ENCODE measurements around the gene N4BP2L1. TPM values are rescaled to one million over a fixed set of nuclear protein-coding genes. Genes with fewer than 3 reads are reported as not detected.

The N4BP2L1 gene
- total RNA-seq, 4 donors from 2014 or later, result 17.2 to 31.5 (median 21.7) TPM

GRCh38 chr13:32385410-32385809, 42.5 kb downstream of the N4BP2L1 start:
- Histone ChIP-seq H3K4me3 (no peak overlapping the region), H3K27ac (no peak overlapping the region), H3K36me3 (no peaks in the 10 kb centered on the region), H3K4me1 (peaks cover 0 to 3% (median 0%) of the 10 kb centered on the region in 4 donors), H3K9me3 (no peaks in the 10 kb centered on the region), H3K27me3 (no peaks in the 10 kb centered on the region)
- TF ChIP-seq, protein P1, sequence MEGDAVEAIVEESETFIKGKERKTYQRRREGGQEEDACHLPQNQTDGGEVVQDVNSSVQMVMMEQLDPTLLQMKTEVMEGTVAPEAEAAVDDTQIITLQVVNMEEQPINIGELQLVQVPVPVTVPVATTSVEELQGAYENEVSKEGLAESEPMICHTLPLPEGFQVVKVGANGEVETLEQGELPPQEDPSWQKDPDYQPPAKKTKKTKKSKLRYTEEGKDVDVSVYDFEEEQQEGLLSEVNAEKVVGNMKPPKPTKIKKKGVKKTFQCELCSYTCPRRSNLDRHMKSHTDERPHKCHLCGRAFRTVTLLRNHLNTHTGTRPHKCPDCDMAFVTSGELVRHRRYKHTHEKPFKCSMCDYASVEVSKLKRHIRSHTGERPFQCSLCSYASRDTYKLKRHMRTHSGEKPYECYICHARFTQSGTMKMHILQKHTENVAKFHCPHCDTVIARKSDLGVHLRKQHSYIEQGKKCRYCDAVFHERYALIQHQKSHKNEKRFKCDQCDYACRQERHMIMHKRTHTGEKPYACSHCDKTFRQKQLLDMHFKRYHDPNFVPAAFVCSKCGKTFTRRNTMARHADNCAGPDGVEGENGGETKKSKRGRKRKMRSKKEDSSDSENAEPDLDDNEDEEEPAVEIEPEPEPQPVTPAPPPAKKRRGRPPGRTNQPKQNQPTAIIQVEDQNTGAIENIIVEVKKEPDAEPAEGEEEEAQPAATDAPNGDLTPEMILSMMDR (IDR thresholded peaks at IDR 0.05), result no peak
- no peak for TF ChIP-seq POLR2A (IDR thresholded peaks at IDR 0.05)
- DNase-seq, result no peak

GRCh38 chr13:32384702-32385101, 43.2 kb downstream of the N4BP2L1 start:
- no peaks in the 10 kb centered on the region for H3K36me3 ChIP-seq
- DNase-seq, result no peak
- no peaks in the 10 kb centered on the region for H3K27me3 ChIP-seq
- no peak overlapping the region for H3K27ac ChIP-seq
- H3K4me3 ChIP-seq, result no peak overlapping the region
- TF ChIP-seq, protein P1 (IDR thresholded peaks at IDR 0.05), result no peak
- no peak for TF ChIP-seq POLR2A (IDR thresholded peaks at IDR 0.05)
- H3K9me3 ChIP-seq, result no peaks in the 10 kb centered on the region
- no peaks in the 10 kb centered on the region for H3K4me1 ChIP-seq

DNA sequence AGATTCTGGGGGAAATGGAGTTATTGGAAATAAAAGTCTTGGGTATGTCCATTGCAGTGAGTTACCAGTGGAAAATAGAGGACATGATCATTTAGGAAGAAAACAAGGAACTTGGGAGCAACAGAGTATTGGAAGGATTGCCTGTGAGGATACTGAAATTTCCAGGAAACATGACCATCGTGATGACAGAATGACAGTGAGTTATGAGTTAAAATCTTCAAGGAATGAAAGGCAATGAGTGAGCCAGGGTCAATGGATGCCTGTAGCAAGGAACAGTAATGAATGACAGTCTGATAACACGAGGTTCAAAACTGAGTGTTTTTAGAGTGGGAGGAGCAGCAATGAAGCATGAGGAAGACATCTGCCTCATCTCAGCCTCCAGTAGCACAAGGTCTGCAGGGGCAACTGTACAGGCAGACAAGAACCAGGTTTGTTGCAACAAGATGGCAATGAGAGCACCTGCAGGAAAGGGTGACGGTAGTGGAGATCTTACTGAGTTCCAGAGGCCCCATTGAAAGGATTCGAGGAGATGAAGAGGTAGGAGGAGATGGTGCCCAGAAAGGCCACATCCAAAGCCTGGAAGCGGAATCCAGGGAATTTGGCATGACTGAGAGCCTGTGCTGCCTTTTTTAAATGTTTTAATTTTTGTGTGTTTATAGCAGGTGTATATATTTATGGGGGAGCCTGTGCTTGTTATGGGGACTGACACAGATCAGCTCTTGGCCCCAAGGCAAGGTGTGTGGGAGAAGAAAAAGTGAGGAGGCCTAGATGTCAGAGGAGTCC, 43.9 kb downstream of the N4BP2L1 start:
- no peak overlapping the region for H3K27ac ChIP-seq
- no peaks in the 10 kb centered on the region for H3K9me3 ChIP-seq
- DNase-seq, result no peak
- H3K4me1 ChIP-seq, result no peaks in the 10 kb centered on the region
- no peak overlapping the region for H3K4me3 ChIP-seq
- no peaks in the 10 kb centered on the region for H3K36me3 ChIP-seq
- TF ChIP-seq, protein P1 (IDR thresholded peaks at IDR 0.05), result no peak
- no peak for TF ChIP-seq POLR2A (IDR thresholded peaks at IDR 0.05)
- no peaks in the 10 kb centered on the region for H3K27me3 ChIP-seq

DNA sequence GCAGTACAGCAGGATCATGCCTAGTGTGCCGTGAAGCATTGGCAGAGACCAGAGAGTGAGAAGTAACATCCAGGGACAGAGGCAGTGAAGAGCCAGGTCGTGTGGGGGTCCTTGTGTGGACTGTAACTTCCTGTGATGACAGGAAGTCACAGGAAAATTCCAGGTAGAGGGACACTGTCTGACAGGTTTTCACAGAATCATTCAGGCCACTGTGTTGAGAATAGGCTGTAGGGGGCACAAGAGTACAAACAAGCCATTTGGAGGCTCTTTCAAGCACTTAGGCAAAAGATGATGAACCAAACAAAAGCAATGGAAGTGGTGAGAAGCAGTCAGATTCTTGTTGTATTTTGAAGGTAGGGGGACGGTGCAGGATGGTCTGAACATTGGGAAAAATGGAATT, 46.4 kb downstream of the N4BP2L1 start:
- Histone ChIP-seq H3K4me1 (no peaks in the 10 kb centered on the region), H3K9me3 (no peaks in the 10 kb centered on the region), H3K36me3 (no peaks in the 10 kb centered on the region), H3K4me3 (no peak overlapping the region), H3K27ac (no peak overlapping the region), H3K27me3 (no peaks in the 10 kb centered on the region)
- TF ChIP-seq POLR2A (IDR thresholded peaks at IDR 0.05), result no peak
- TF ChIP-seq, protein P1 (IDR thresholded peaks at IDR 0.05), result peak in 4 of 6 experiments; percentile 40 to 56 (median 50)
- no peak for DNase-seq

DNA sequence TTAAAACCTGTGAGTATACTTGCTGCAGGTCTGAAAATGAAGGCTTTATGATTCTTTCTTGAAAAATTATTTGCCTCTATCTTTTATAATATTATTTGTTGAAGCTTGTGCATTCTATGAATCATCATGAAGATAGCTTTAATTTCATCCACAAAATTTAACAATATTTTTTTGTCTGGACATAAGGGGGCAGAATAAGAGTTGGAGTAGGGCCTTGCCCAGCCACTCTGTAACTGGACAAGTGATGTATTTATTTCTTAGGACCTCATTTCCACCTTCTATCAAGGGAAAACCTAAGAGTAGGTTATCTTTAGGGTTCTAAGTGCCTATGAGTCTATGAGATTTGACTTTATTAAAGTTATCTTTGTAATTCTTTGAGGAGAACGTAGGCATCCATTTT, 49.9 kb downstream of the N4BP2L1 start:
- no peaks in the 10 kb centered on the region for H3K27me3 ChIP-seq
- TF ChIP-seq, protein P1 (IDR thresholded peaks at IDR 0.05), result no peak
- TF ChIP-seq POLR2A (IDR thresholded peaks at IDR 0.05), result no peak
- H3K36me3 ChIP-seq, result no peaks in the 10 kb centered on the region
- no peaks in the 10 kb centered on the region for H3K4me1 ChIP-seq
- DNase-seq, result no peak
- H3K9me3 ChIP-seq, result no peaks in the 10 kb centered on the region
- H3K4me3 ChIP-seq, result no peak overlapping the region
- no peak overlapping the region for H3K27ac ChIP-seq
